ENCODE data around the gene DYNC2I2. TPM values are rescaled to one million over a fixed set of nuclear protein-coding genes. Genes with fewer than 3 reads are reported as not detected.

Gene DYNC2I2
- total and polyA plus RNA-seq, 4 donors: 10.9 to 58.0 (median 19.6) TPM

- Histone ChIP-seq H3K9ac (ENCODE audit: low read depth in 1 of 2, low read length in 2 of 2) (no peak overlapping the region), H3K9me3 (ENCODE audit: control insufficient read depth in 4 of 4, low read length in 3 of 4) (no peaks in the 10 kb centered on the region), H3K36me3 (ENCODE audit: control insufficient read depth in 4 of 4, insufficient read depth in 3 of 4, low read depth in 1 of 4, low read length in 3 of 4) (peaks cover 15 to 76% (median 56%) of the 10 kb centered on the region in 4 donors), H3K4me1 (ENCODE audit: control insufficient read depth in 4 of 4, insufficient read depth in 4 of 4, low read length in 3 of 4) (no peaks in the 10 kb centered on the region), H3K27ac (ENCODE audit: low read depth in 1 of 2, low read length in 2 of 2) (no peak overlapping the region), H3K4me3 (ENCODE audit: low read depth in 1 of 3, low read length in 3 of 3) (no peak overlapping the region), H3K27me3 (ENCODE audit: control insufficient read depth in 4 of 4, insufficient read depth in 4 of 4, low read length in 3 of 4) (no peaks in the 10 kb centered on the region)
- DNase-seq (ENCODE audit: low spot score): no peak
- TF ChIP-seq, protein P1, sequence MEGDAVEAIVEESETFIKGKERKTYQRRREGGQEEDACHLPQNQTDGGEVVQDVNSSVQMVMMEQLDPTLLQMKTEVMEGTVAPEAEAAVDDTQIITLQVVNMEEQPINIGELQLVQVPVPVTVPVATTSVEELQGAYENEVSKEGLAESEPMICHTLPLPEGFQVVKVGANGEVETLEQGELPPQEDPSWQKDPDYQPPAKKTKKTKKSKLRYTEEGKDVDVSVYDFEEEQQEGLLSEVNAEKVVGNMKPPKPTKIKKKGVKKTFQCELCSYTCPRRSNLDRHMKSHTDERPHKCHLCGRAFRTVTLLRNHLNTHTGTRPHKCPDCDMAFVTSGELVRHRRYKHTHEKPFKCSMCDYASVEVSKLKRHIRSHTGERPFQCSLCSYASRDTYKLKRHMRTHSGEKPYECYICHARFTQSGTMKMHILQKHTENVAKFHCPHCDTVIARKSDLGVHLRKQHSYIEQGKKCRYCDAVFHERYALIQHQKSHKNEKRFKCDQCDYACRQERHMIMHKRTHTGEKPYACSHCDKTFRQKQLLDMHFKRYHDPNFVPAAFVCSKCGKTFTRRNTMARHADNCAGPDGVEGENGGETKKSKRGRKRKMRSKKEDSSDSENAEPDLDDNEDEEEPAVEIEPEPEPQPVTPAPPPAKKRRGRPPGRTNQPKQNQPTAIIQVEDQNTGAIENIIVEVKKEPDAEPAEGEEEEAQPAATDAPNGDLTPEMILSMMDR (IDR thresholded peaks at IDR 0.05; ENCODE audit: low read depth, low read length, missing input control): no peak
- TF ChIP-seq, protein P2, sequence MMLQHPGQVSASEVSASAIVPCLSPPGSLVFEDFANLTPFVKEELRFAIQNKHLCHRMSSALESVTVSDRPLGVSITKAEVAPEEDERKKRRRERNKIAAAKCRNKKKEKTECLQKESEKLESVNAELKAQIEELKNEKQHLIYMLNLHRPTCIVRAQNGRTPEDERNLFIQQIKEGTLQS (IDR thresholded peaks at IDR 0.05): no peak
- TF ChIP-seq EGR1 (IDR thresholded peaks at IDR 0.05; ENCODE audit: low read depth in 2 of 2) (no peak), HNF4A (conservative IDR thresholded peaks at IDR 0.05) (no peak), YY1 (IDR thresholded peaks at IDR 0.05) (no peak), HNF4G (IDR thresholded peaks at IDR 0.05) (no peak), TAF1 (conservative IDR thresholded peaks at IDR 0.05) (no peak), NR2F2 (IDR thresholded peaks at IDR 0.05) (no peak), MAX (IDR thresholded peaks at IDR 0.05) (no peak), RXRA (IDR thresholded peaks at IDR 0.05) (no peak), GABPA (IDR thresholded peaks at IDR 0.05 in 1 of 2, conservative IDR thresholded peaks at IDR 0.05 in 1 of 2) (no peak), FOXA1 (IDR thresholded peaks at IDR 0.05) (no peak), FOXA2 (IDR thresholded peaks at IDR 0.05) (no peak), SP1 (IDR thresholded peaks at IDR 0.05) (no peak), RAD21 (IDR thresholded peaks at IDR 0.05) (no peak)
- TF ChIP-seq, protein P3, sequence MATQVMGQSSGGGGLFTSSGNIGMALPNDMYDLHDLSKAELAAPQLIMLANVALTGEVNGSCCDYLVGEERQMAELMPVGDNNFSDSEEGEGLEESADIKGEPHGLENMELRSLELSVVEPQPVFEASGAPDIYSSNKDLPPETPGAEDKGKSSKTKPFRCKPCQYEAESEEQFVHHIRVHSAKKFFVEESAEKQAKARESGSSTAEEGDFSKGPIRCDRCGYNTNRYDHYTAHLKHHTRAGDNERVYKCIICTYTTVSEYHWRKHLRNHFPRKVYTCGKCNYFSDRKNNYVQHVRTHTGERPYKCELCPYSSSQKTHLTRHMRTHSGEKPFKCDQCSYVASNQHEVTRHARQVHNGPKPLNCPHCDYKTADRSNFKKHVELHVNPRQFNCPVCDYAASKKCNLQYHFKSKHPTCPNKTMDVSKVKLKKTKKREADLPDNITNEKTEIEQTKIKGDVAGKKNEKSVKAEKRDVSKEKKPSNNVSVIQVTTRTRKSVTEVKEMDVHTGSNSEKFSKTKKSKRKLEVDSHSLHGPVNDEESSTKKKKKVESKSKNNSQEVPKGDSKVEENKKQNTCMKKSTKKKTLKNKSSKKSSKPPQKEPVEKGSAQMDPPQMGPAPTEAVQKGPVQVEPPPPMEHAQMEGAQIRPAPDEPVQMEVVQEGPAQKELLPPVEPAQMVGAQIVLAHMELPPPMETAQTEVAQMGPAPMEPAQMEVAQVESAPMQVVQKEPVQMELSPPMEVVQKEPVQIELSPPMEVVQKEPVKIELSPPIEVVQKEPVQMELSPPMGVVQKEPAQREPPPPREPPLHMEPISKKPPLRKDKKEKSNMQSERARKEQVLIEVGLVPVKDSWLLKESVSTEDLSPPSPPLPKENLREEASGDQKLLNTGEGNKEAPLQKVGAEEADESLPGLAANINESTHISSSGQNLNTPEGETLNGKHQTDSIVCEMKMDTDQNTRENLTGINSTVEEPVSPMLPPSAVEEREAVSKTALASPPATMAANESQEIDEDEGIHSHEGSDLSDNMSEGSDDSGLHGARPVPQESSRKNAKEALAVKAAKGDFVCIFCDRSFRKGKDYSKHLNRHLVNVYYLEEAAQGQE (IDR thresholded peaks at IDR 0.05): no peak
- WGBS: 94% methylated on average over 9 of the region's 9 CpGs
Observed at GRCh38 chr9:128593856-128594255, 62.8 kb downstream of the DYNC2I2 start.

GRCh38 chr9:128593039-128593438, 63.6 kb downstream of the DYNC2I2 start:
- Histone ChIP-seq H3K9ac (ENCODE audit: low read depth in 1 of 2, low read length in 2 of 2) (no peak overlapping the region), H3K4me3 (ENCODE audit: low read depth in 1 of 3, low read length in 3 of 3) (no peak overlapping the region), H3K36me3 (ENCODE audit: control insufficient read depth in 4 of 4, insufficient read depth in 3 of 4, low read depth in 1 of 4, low read length in 3 of 4) (peaks cover 15 to 72% (median 53%) of the 10 kb centered on the region in 4 donors), H3K4me1 (ENCODE audit: control insufficient read depth in 4 of 4, insufficient read depth in 4 of 4, low read length in 3 of 4) (no peaks in the 10 kb centered on the region), H3K27ac (ENCODE audit: low read depth in 1 of 2, low read length in 2 of 2) (no peak overlapping the region), H3K27me3 (ENCODE audit: control insufficient read depth in 4 of 4, insufficient read depth in 4 of 4, low read length in 3 of 4) (no peaks in the 10 kb centered on the region), H3K9me3 (ENCODE audit: control insufficient read depth in 4 of 4, low read length in 3 of 4) (no peaks in the 10 kb centered on the region)
- no peak for DNase-seq (ENCODE audit: low spot score)
- 85% methylated on average over 6 of the region's 6 CpGs for WGBS
- TF ChIP-seq EGR1 (IDR thresholded peaks at IDR 0.05; ENCODE audit: low read depth in 2 of 2): no peak
- TF ChIP-seq TAF1 (conservative IDR thresholded peaks at IDR 0.05): no peak
- no peak for TF ChIP-seq FOXA1 (IDR thresholded peaks at IDR 0.05)
- TF ChIP-seq HNF4A (conservative IDR thresholded peaks at IDR 0.05): no peak
- TF ChIP-seq, protein P2 (IDR thresholded peaks at IDR 0.05): no peak
- TF ChIP-seq RAD21 (IDR thresholded peaks at IDR 0.05): no peak
- no peak for TF ChIP-seq RXRA (IDR thresholded peaks at IDR 0.05)
- TF ChIP-seq HNF4G (IDR thresholded peaks at IDR 0.05): no peak
- TF ChIP-seq SP1 (IDR thresholded peaks at IDR 0.05): no peak
- TF ChIP-seq, protein P3 (IDR thresholded peaks at IDR 0.05): no peak
